A549 (cell line): ENCODE data around the gene DCUN1D4. TPM values are rescaled to one million over a fixed set of nuclear protein-coding genes. Genes with fewer than 3 reads are reported as not detected.
A peak's percentile ranks its signal among the peaks of the same experiment; 100 is the strongest.

Source experiments
- ATAC-seq, 2 experiments: fragments of 200-7000 bp in 1 of 2; fragments of >200 bp in 1 of 2; cut with Nextera tagmentation in 1 of 2; cut with Tn5 transposase in 1 of 2; 3 replicates each; pipeline versions ENCODE4 v1.8.0 to v1.9.1; 2018 to 2020; ENCODE audit warnings: mild to moderate bottlenecking in 1 of 2, moderate library complexity in 1 of 2
- CTCF ChIA-PET: fragments of 300-600 bp; sonication (Branson Sonifier 250); formaldehyde crosslinking; extraction: SDS; loops from one replicate; lab custom pipeline; 2021; ENCODE audit warnings: antibody characterized with exemption, inconsistent platforms; lab: Yijun Ruan, JAX
- POLR2A ChIA-PET: fragments of 350-600 bp; formaldehyde crosslinking; extraction: SDS; loops from one replicate; lab custom pipeline; 2021; ENCODE audit warnings: antibody characterized with exemption, inconsistent platforms; lab: Yijun Ruan, JAX
- DNase-seq, 2 experiments: peaks; one replicate each; pipeline versions ENCODE4 v3.0.0 to v3.0.0-alpha.2; 2011 to 2016; ENCODE audit warnings: low read depth in 1 of 2, low spot score in 1 of 2
- FAIRE-seq: peaks from 2 replicates; lab custom pipeline; 2011; peaks lifted over from hg19 to GRCh38; lab: Jason Lieb, UNC
- H3K27ac ChIP-seq, 2 experiments: fragments of >200 bp; sonication (Bioruptor Twin); formaldehyde crosslinking; 3 replicates each; pipeline ENCODE4 v1.5.1; 2016 to 2017
- H3K4me1 ChIP-seq: fragments of >200 bp; sonication (Bioruptor Twin); formaldehyde crosslinking; 3 replicates; pipeline ENCODE4 v1.6.1; 2016
- H3K4me2 ChIP-seq: fragments of >200 bp; sonication (Bioruptor Twin); formaldehyde crosslinking; 3 replicates; pipeline ENCODE4 v1.6.1; 2016
- H3K4me3 ChIP-seq: fragments of >200 bp; sonication (Bioruptor Twin); formaldehyde crosslinking; 3 replicates; pipeline ENCODE4 v1.5.1; 2016
- H3K9me3 ChIP-seq: fragments of >200 bp; sonication (Bioruptor Twin); formaldehyde crosslinking; 3 replicates; pipeline ENCODE4 v1.6.1; 2016
- BHLHE40 ChIP-seq: IDR thresholded peaks from 2 replicates; pipeline ENCODE4 v1.6.1; 2012; ENCODE audit warnings: low read depth, low read length, inconsistent platforms
- CEBPB ChIP-seq, 2 experiments: fragments of >200 bp in 1 of 2; sonication (Bioruptor Twin) in 1 of 2; formaldehyde crosslinking in 1 of 2; IDR thresholded peaks; 2 replicates each; pipeline ENCODE4 v1.6.1; 2012 to 2016
- CHD2 ChIP-seq: fragments of 150-350 bp; IDR thresholded peaks from 2 replicates; pipeline ENCODE4 v1.6.1; 2014; ENCODE audit warnings: low read length; ENCODE audit not compliant: partially characterized antibody
- CHD4 ChIP-seq: fragments of 200-600 bp; sonication (generic); IDR thresholded peaks from 2 replicates; pipeline ENCODE4 v1.6.1; 2016; ENCODE audit warnings: antibody characterized with exemption, mild to moderate bottlenecking, borderline replicate concordance
- CTCF ChIP-seq: fragments of >200 bp; sonication (Bioruptor Twin); formaldehyde crosslinking; IDR thresholded peaks from 3 replicates; pipeline ENCODE4 v1.5.1; 2016
- E2F6 ChIP-seq: IDR thresholded peaks from 2 replicates; pipeline ENCODE4 v1.6.1; 2012; ENCODE audit warnings: low read depth, borderline replicate concordance
- EHMT2 ChIP-seq: fragments of 200-600 bp; sonication (generic); IDR thresholded peaks from 2 replicates; pipeline ENCODE4 v1.6.1; 2016; ENCODE audit warnings: antibody characterized with exemption, low read depth, mild to moderate bottlenecking, moderate library complexity
- ELK1 ChIP-seq: fragments of 150-350 bp; IDR thresholded peaks from 2 replicates; pipeline ENCODE4 v1.6.1; 2014; ENCODE audit warnings: low read depth, mild to moderate bottlenecking, low read length
- FOSB ChIP-seq: fragments of 250-450 bp; sonication (Bioruptor Pico); IDR thresholded peaks from 2 replicates; pipeline ENCODE4 v1.5.0; 2020; ENCODE audit warnings: mild to moderate bottlenecking, moderate library complexity
- HDAC2 ChIP-seq: fragments of 200-600 bp; sonication (generic); IDR thresholded peaks from 2 replicates; pipeline ENCODE4 v1.6.1; 2016
- HES2 ChIP-seq: fragments of >200 bp; sonication (Bioruptor Twin); formaldehyde crosslinking; IDR thresholded peaks from 2 replicates; pipeline ENCODE4 v1.6.1; 2016
- HOXA7 ChIP-seq: fragments of 250-450 bp; sonication (Bioruptor Pico); IDR thresholded peaks from 2 replicates; pipeline ENCODE4 v1.5.0; 2020; ENCODE audit warnings: mild to moderate bottlenecking, moderate library complexity
- HOXB13 ChIP-seq: fragments of 250-450 bp; sonication (Bioruptor Pico); IDR thresholded peaks from 2 replicates; pipeline ENCODE4 v1.5.0; 2020; ENCODE audit warnings: low read depth, mild to moderate bottlenecking, moderate library complexity
- HOXB5 ChIP-seq: fragments of 250-450 bp; sonication (Bioruptor Pico); IDR thresholded peaks from 2 replicates; pipeline ENCODE4 v1.5.0; 2020; ENCODE audit warnings: mild to moderate bottlenecking, moderate library complexity
- JUNB ChIP-seq: fragments of >200 bp; sonication (Bioruptor Twin); formaldehyde crosslinking; IDR thresholded peaks from 2 replicates; pipeline ENCODE4 v1.6.1; 2016
- KDM5A ChIP-seq: fragments of 200-600 bp; sonication (generic); IDR thresholded peaks from 2 replicates; pipeline ENCODE4 v1.6.1; 2016; ENCODE audit warnings: antibody characterized with exemption, mild to moderate bottlenecking
- MAFK ChIP-seq: fragments of 450-650 bp; IDR thresholded peaks from 2 replicates; pipeline ENCODE4 v1.6.1; 2014; ENCODE audit not compliant: partially characterized antibody
- MYC ChIP-seq: IDR thresholded peaks from 2 replicates; pipeline ENCODE4 v1.6.1; 2012; ENCODE audit warnings: mild to moderate bottlenecking, inconsistent platforms, low read length, improper control_type of control experiment, borderline replicate concordance
- NPAS2 ChIP-seq: fragments of 250-450 bp; sonication (Bioruptor Pico); IDR thresholded peaks from 2 replicates; pipeline ENCODE4 v1.8.0; 2022; ENCODE audit warnings: mild to moderate bottlenecking, moderate library complexity, borderline replicate concordance
- PBX3 ChIP-seq: IDR thresholded peaks from 2 replicates; pipeline ENCODE4 v1.6.1; 2012
- RAD21 ChIP-seq, 2 experiments: fragments of >200 bp in 1 of 2; sonication (Bioruptor Twin) in 1 of 2; formaldehyde crosslinking in 1 of 2; IDR thresholded peaks in 1 of 2; conservative IDR thresholded peaks in 1 of 2; 2 replicates in 1 of 2; 3 replicates in 1 of 2; pipeline ENCODE4 v1.6.1; 2012 to 2018; ENCODE audit warnings: inconsistent platforms in 1 of 2
- RCOR1 ChIP-seq: fragments of 150-350 bp; IDR thresholded peaks from 2 replicates; pipeline ENCODE4 v1.6.1; 2014; ENCODE audit warnings: antibody characterized with exemption, low read length, low read depth
- RFX5 ChIP-seq: fragments of 450-650 bp; IDR thresholded peaks from 2 replicates; pipeline ENCODE4 v1.7.1; 2014; ENCODE audit warnings: antibody characterized with exemption, mild to moderate bottlenecking, moderate library complexity
- RNF2 ChIP-seq: fragments of 200-600 bp; sonication (generic); IDR thresholded peaks from 2 replicates; pipeline ENCODE4 v1.6.1; 2016; ENCODE audit warnings: low read depth, mild to moderate bottlenecking, antibody characterized with exemption, moderate library complexity, borderline replicate concordance
- TFCP2L1 ChIP-seq: fragments of 250-450 bp; sonication (Bioruptor Pico); IDR thresholded peaks from 2 replicates; pipeline ENCODE4 v1.5.0; 2021; ENCODE audit warnings: mild to moderate bottlenecking
- TP53 ChIP-seq: fragments of 250-450 bp; sonication (Bioruptor Pico); IDR thresholded peaks from 2 replicates; pipeline ENCODE4 v1.5.0; 2021; ENCODE audit warnings: mild to moderate bottlenecking, moderate library complexity
- WGBS: methylation state at CpG from one replicate; pipeline ENCODE4 v1.1.6; 2017; ENCODE audit errors: missing lambda C conversion rate; 5-methylcytosine and 5-hydroxymethylcytosine counted together
- polyA plus RNA-seq, 4 experiments: library from polyadenylated mRNA; depleted of rRNA in 3 of 4; stranded (reverse); fragments of >200 nt; fragmentation: RNase III in 1 of 4; extraction: RNeasy Plus Mini Kit Qiagen cat#74134 plus additional on column Dnase treatment in 1 of 4; gene quantifications; 2 replicates in 3 of 4; 3 replicates in 1 of 4; pipeline ENCODE4 v1.2.3, GENCODE V29; 2011 to 2017

DCUN1D4 gene
- polyA plus RNA-seq, 2 of the 4 experiments (the other 2 are of a cell fraction) = 25.2 to 65.0 TPM

GRCh38 chr4:51820443-51821234 lies 22.3 kb upstream of the DCUN1D4 start:
- CTCF ChIA-PET = interaction anchor here (1.2 kb wide), 1 partner anchor 10 kb away, joined by 3 read pairs; no protein-coding TSS in a partner anchor
- FAIRE-seq = no peak

GRCh38 chr4:51825341-51825740 lies 17.6 kb upstream of the DCUN1D4 start:
- Histone ChIP-seq H3K4me3 (no peak overlapping the region), H3K4me2 (no peak overlapping the region)
- WGBS = 10% methylated on average over 5 of the region's 5 CpGs
- DNase-seq = no peak
- ChIA-PET POLR2A (no interaction called here), CTCF (no interaction called here)
- TF ChIP-seq CEBPB (IDR thresholded peaks at IDR 0.05) (no peak), TP53 (no peak), RCOR1 (no peak), TFCP2L1 (CRISPR knock-in tag) (no peak), RNF2 (no peak), HOXB13 (CRISPR knock-in tag) (no peak), PBX3 (no peak), E2F6 (no peak), HDAC2 (no peak)
- TF ChIP-seq, all 56 proteins: peak for 0
- H3K4me1 ChIP-seq = no peaks in the 10 kb centered on the region
- no peaks in the 10 kb centered on the region; the same call in 2 of the 3 replicates for H3K9me3 ChIP-seq
- FAIRE-seq = no peak
- no peak overlapping the region for H3K27ac ChIP-seq
- ATAC-seq = no peak

More at GRCh38 chr4:51820443-51821234, 22.3 kb upstream of the DCUN1D4 start:
- POLR2A ChIA-PET = no interaction called here
- DNase-seq (no peak), ATAC-seq (no peak)
- Histone ChIP-seq H3K4me2 (no peak overlapping the region), H3K9me3 (no peaks in the 10 kb centered on the region; the same call in 2 of the 3 replicates), H3K27ac (no peak overlapping the region), H3K4me1 (no peaks in the 10 kb centered on the region), H3K4me3 (no peak overlapping the region)
- TF ChIP-seq HOXB5 (CRISPR knock-in tag) (no peak), CTCF (no peak), ELK1 (no peak), CHD2 (no peak), MAFK (peak; percentile 42)
- 51% methylated on average over 8 of the region's 8 CpGs for WGBS

- Histone ChIP-seq H3K9me3 (no peaks in the 10 kb centered on the region), H3K27ac (no peak overlapping the region), H3K4me3 (no peak overlapping the region), H3K4me2 (no peak overlapping the region), H3K4me1 (no peaks in the 10 kb centered on the region)
- no peak for FAIRE-seq
- CTCF ChIA-PET = interaction anchor here (0.7 to 1.6 kb wide), 4 partner anchors 8 to 1015 kb away, joined by 3 to 4 read pairs (median 3); no protein-coding TSS in a partner anchor
- DNase-seq = no peak
- WGBS = 30% methylated on average over 3 of the region's 3 CpGs
- POLR2A ChIA-PET = no interaction called here
- ATAC-seq = no peak
- TF ChIP-seq RFX5 (no peak), KDM5A (no peak), BHLHE40 (no peak), FOSB (no peak), MYC (no peak), JUNB (no peak), HES2 (no peak), EHMT2 (no peak), HOXA7 (CRISPR knock-in tag) (no peak), CHD4 (no peak), RAD21 (conservative IDR thresholded peaks at IDR 0.05 in 1 of 2, IDR thresholded peaks at IDR 0.05 in 1 of 2) (no peak), NPAS2 (no peak), MAFK (no peak), HOXB5 (CRISPR knock-in tag) (no peak), RNF2 (no peak), ELK1 (no peak)
Observed at GRCh38 chr4:51830156-51830720, 12.7 kb upstream of the DCUN1D4 start.
